ENCODE measurements around the gene FRMD5. TPM values are rescaled to one million over a fixed set of nuclear protein-coding genes. Genes with fewer than 3 reads are reported as not detected.

The FRMD5 gene
- total and polyA plus RNA-seq, 2 experiments from 2014 or later = 5.9 to 10.1 TPM

- no peak overlapping the region for H3K4me3 ChIP-seq
- H4K20me1 ChIP-seq (replicated peaks; ENCODE audit: insufficient read depth) = peaks cover 5% of the 10 kb centered on the region
- no peaks in the 10 kb centered on the region for H3K27me3 Mint-ChIP-seq (ENCODE audit: insufficient read depth, low read depth, poor library complexity)
These were observed 149.4 kb downstream of the FRMD5 start for GRCh38 chr15:44045661-44046060.

More at GRCh38 chr15:44045661-44046060, 149.4 kb downstream of the FRMD5 start:
- no peak overlapping the region for H3K27ac ChIP-seq (ENCODE audit: low read depth)
- no peaks in the 10 kb centered on the region for H3K9me3 Mint-ChIP-seq
- TF ChIP-seq ETS1 (IDR thresholded peaks at IDR 0.05) = no peak
- TF ChIP-seq CTCF (conservative IDR thresholded peaks at IDR 0.05; ENCODE audit: low read depth in 2 of 2) = no peak
- no peak for TF ChIP-seq STAT1 (IDR thresholded peaks at IDR 0.05; ENCODE audit: unreplicated experiment)
- no peak for TF ChIP-seq POLR2AphosphoS5 (IDR thresholded peaks at IDR 0.05; ENCODE audit: low read depth)
- no peak for TF ChIP-seq ZNF114 (CRISPR knock-in tag; IDR thresholded peaks at IDR 0.05)
- no peak for TF ChIP-seq REST (IDR thresholded peaks at IDR 0.05; ENCODE audit: unreplicated experiment)
- no peak for TF ChIP-seq NANOG (IDR thresholded peaks at IDR 0.05; ENCODE audit: borderline replicate concordance)
- TF ChIP-seq ZNF462 (CRISPR knock-in tag; IDR thresholded peaks at IDR 0.05) = no peak
- TF ChIP-seq ZNF331 (CRISPR knock-in tag; IDR thresholded peaks at IDR 0.05; ENCODE audit: low read depth) = no peak
- no peak for TF ChIP-seq JUNB (IDR thresholded peaks at IDR 0.05; ENCODE audit: unreplicated experiment)
- no peak for TF ChIP-seq EZH2 (IDR thresholded peaks at IDR 0.05; ENCODE audit: low read depth, unreplicated experiment)
- no peak for TF ChIP-seq EZH2phosphoT487 (IDR thresholded peaks at IDR 0.05; ENCODE audit: unreplicated experiment)
- TF ChIP-seq CREB1 (CRISPR knock-in tag; IDR thresholded peaks at IDR 0.05; ENCODE audit: low read depth) = no peak
- DNase-seq (ENCODE audit: low spot score) = no peak
- no peak overlapping the region for H2AFZ ChIP-seq
- H3K9me2 ChIP-seq (ENCODE audit: insufficient read depth) = no peaks in the 10 kb centered on the region
- no peak overlapping the region for H3K4me3 Mint-ChIP-seq
- no peaks in the 10 kb centered on the region for H3K4me1 Mint-ChIP-seq
- H3K36me3 ChIP-seq (ENCODE audit: insufficient read depth) = no peaks in the 10 kb centered on the region
- H3F3A ChIP-seq (replicated peaks; ENCODE audit: low read depth) = no peaks in the 10 kb centered on the region
- H3K27ac Mint-ChIP-seq = no peak overlapping the region
- no peak overlapping the region for H3K4me2 ChIP-seq
- H3K4me1 ChIP-seq (ENCODE audit: insufficient read depth) = no peaks in the 10 kb centered on the region
- H3K36me3 Mint-ChIP-seq (ENCODE audit: low read depth) = no peaks in the 10 kb centered on the region
- peaks cover 9% of the 10 kb centered on the region for H3K79me2 ChIP-seq (replicated peaks; ENCODE audit: insufficient read depth)
- no peak for ATAC-seq
- H3K27me3 ChIP-seq (ENCODE audit: insufficient read depth) = no peaks in the 10 kb centered on the region

Measured in GM23338 (cell line).